Thymus (tissue), 11 donors: ENCODE data around the gene CADPS2. TPM values are rescaled to one million over a fixed set of nuclear protein-coding genes. Genes with fewer than 3 reads are reported as not detected.

Source experiments
- DNase-seq, 9 donors: peaks; one replicate each; pipeline ENCODE4 v3.0.0-alpha.2; 2013; ENCODE audit warnings: low spot score in 9 of 9, low read depth in 6 of 9, missing footprints in 1 of 9
- H3K27ac ChIP-seq, 2 donors: one replicate each; pipeline ENCODE4 v1.5.1; 2013; ENCODE audit warnings: control low read depth in 1 of 2, low read depth in 1 of 2, low read length in 1 of 2, mild to moderate bottlenecking in 1 of 2, moderate library complexity in 1 of 2
- H3K27me3 ChIP-seq, 2 donors: one replicate each; pipeline ENCODE4 v1.5.1; 2013; ENCODE audit warnings: low read length in 1 of 2; ENCODE audit not compliant: control insufficient read depth in 2 of 2, insufficient read depth in 1 of 2
- H3K36me3 ChIP-seq, 2 donors: one replicate each; pipeline ENCODE4 v1.5.1; 2013; ENCODE audit warnings: low read length in 1 of 2, mild to moderate bottlenecking in 1 of 2, moderate library complexity in 1 of 2; ENCODE audit not compliant: control insufficient read depth in 2 of 2, insufficient read depth in 2 of 2
- H3K4me1 ChIP-seq, 2 donors: one replicate each; pipeline ENCODE4 v1.5.1; 2013; ENCODE audit warnings: low read length in 2 of 2; ENCODE audit not compliant: control insufficient read depth in 2 of 2, insufficient read depth in 2 of 2
- H3K4me3 ChIP-seq, 2 donors: one replicate each; pipeline ENCODE4 v1.5.1; 2013; ENCODE audit warnings: low read length in 2 of 2, control low read depth in 1 of 2, mild to moderate bottlenecking in 1 of 2
- H3K9me3 ChIP-seq, 2 donors: one replicate each; pipeline ENCODE4 v1.5.1; 2013; ENCODE audit warnings: low read length in 1 of 2, mild to moderate bottlenecking in 1 of 2; ENCODE audit not compliant: control insufficient read depth in 2 of 2, insufficient read depth in 1 of 2
- WGBS: extraction: QIAGEN DNeasy Blood & Tissue Kit; methylation state at CpG from one replicate; pipeline ENCODE4 v1.1.7; 2013; 5-methylcytosine and 5-hydroxymethylcytosine counted together
- polyA plus RNA-seq: library from polyadenylated mRNA; stranded (reverse); fragments of 200-250 nt; gene quantifications from one replicate; pipeline ENCODE4 v1.2.3, GENCODE V29; 2013
- total RNA-seq: library from RNA; stranded (reverse); fragments of 120-200 nt; gene quantifications from one replicate; pipeline ENCODE4 v1.2.4, GENCODE V29; 2013
- donor health status: healthy.

The CADPS2 gene
- total and polyA plus RNA-seq, 2 donors = 7.4 to 9.5 TPM

DNA sequence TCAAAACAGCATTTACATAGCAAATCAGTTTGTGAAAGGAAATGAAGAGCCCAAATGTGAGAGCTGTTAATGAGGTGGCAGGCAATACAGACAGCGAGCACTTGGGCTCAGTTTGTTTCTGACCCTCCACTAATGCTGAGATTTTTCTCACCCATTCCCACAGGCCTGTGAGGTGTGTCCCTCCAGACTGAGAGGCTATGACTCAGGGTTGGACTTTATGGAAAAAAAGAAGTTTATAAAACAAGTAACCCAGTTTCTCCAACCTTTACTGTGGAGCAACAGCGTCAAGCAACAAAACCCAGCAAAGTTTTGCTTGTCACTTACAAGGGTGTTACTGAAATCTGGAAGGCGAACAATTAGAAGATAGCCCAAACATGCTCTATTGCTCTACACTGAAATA lies 576.8 kb downstream of the CADPS2 start:
- H3K9me3 ChIP-seq = peaks cover 1 to 4% of the 10 kb centered on the region in 2 donors
- peaks cover 61 to 95% of the 10 kb centered on the region in 2 donors for H3K27me3 ChIP-seq
- H3K4me3 ChIP-seq = no peak overlapping the region
- H3K4me1 ChIP-seq = no peaks in the 10 kb centered on the region
- 12% methylated on average over 3 of the region's 3 CpGs for WGBS
- H3K36me3 ChIP-seq = no peaks in the 10 kb centered on the region
- no peak for DNase-seq
- no peak overlapping the region for H3K27ac ChIP-seq

- Histone ChIP-seq H3K4me3 (no peak overlapping the region), H3K4me1 (no peaks in the 10 kb centered on the region), H3K27ac (no peak overlapping the region), H3K36me3 (no peaks in the 10 kb centered on the region), H3K27me3 (peaks cover 73 to 100% of the 10 kb centered on the region in 2 donors), H3K9me3 (peaks cover 4 to 5% of the 10 kb centered on the region in 2 donors)
- no peak for DNase-seq
- WGBS = 15% methylated on average over 13 of the region's 13 CpGs
These were observed 579.0 kb downstream of the CADPS2 start for GRCh38 chr7:122307228-122307621.

- H3K4me3 ChIP-seq = no peak overlapping the region
- DNase-seq = no peak
These were observed 579.7 kb downstream of the CADPS2 start for GRCh38 chr7:122306320-122307227.

GRCh38 chr7:122305475-122306319 lies 580.6 kb downstream of the CADPS2 start:
- no peak for DNase-seq
- H3K4me1 ChIP-seq = no peaks in the 10 kb centered on the region
- 4% methylated on average over 65 of the region's 65 CpGs for WGBS

More at GRCh38 chr7:122306320-122307227, 579.7 kb downstream of the CADPS2 start:
- Histone ChIP-seq H3K36me3 (no peaks in the 10 kb centered on the region), H3K27me3 (peaks cover 74 to 100% of the 10 kb centered on the region in 2 donors), H3K4me1 (no peaks in the 10 kb centered on the region), H3K27ac (no peak overlapping the region), H3K9me3 (peaks cover 4 to 5% of the 10 kb centered on the region in 2 donors)
- WGBS = 12% methylated on average over 37 of the region's 37 CpGs

DNA sequence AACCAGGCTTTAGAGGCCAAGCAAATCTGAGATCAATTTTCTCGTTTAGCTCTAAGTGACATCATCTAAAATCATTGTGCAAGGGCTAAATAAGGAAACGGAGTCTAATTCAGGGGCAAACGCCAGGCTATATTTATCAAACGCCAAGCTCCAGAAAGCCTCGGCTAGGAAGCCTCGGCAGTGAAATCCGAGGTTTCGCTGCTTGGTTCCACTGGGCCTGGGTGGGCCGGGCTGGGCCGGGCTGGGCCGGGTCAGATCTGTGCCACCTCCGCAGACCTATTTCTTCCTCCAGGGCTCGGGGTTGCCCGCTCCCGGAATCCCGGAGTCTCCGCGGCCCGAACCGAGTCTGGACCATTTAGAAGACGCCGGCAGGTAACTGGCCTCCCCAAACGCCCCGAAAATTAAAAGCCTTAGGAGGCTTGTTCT lies 581.3 kb downstream of the CADPS2 start:
- H3K4me1 ChIP-seq = no peaks in the 10 kb centered on the region
- H3K27me3 ChIP-seq = peaks cover 72 to 100% of the 10 kb centered on the region in 2 donors
- DNase-seq = no peak
- WGBS = 2% methylated on average over 24 of the region's 24 CpGs
- peaks cover 4 to 5% of the 10 kb centered on the region in 2 donors for H3K9me3 ChIP-seq
- no peak overlapping the region for H3K4me3 ChIP-seq
- no peak overlapping the region for H3K27ac ChIP-seq
- no peaks in the 10 kb centered on the region for H3K36me3 ChIP-seq

More at GRCh38 chr7:122305475-122306319, 580.6 kb downstream of the CADPS2 start:
- peaks cover 71 to 100% of the 10 kb centered on the region in 2 donors for H3K27me3 ChIP-seq
- no peak overlapping the region for H3K4me3 ChIP-seq
- no peaks in the 10 kb centered on the region for H3K36me3 ChIP-seq
- no peak overlapping the region for H3K27ac ChIP-seq
- H3K9me3 ChIP-seq = peaks cover 4 to 5% of the 10 kb centered on the region in 2 donors

DNA sequence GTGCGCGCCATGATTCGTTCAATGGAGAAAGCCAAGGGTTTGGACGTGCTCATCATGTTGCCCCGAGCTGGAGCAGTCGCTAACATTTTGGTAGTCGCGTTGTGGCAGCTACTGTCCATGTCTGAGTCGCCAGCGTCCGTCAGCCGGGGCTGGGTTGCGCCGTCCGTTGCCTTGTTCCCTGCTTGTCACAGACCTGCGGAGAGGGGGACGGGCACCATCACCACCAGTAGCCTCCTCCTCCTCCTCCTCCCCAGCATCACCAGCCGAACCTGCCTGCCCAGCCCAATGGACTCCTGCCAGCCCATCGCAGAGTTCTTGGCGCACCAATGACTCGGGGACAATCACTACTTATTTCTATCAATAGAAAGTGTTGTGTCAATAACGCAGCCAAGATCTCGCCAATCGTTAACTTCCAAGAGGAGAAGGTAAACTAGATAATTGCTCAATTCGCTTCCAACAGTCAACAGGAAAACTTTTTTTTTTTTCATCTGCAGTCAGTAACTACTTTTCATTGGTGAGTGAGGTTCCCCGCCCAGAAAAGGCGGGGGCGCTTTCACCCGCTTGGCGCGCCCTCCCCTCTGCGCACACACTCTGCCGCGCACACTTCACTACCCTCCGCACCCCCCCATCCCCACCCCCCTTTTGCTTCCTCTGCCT lies 581.8 kb downstream of the CADPS2 start, which contains the start of gene FEZF1:
FEZF1 (minus strand) TSS at position 432 of the 657 bp plus-strand sequence; CDS start at position 119, 313 bp downstream.
- Histone ChIP-seq H3K36me3 (no peaks in the 10 kb centered on the region), H3K27ac (no peak within 1 kb of the TSS), H3K4me3 (no peak within 1 kb of the TSS), H3K4me1 (no peaks in the 10 kb centered on the region), H3K9me3 (peaks cover 5 to 7% of the 10 kb centered on the region in 2 donors), H3K27me3 (peaks cover 73 to 100% of the 10 kb centered on the region in 2 donors)
- DNase-seq = no peak
- WGBS = 6% methylated on average over 35 of the region's 35 CpGs

DNA sequence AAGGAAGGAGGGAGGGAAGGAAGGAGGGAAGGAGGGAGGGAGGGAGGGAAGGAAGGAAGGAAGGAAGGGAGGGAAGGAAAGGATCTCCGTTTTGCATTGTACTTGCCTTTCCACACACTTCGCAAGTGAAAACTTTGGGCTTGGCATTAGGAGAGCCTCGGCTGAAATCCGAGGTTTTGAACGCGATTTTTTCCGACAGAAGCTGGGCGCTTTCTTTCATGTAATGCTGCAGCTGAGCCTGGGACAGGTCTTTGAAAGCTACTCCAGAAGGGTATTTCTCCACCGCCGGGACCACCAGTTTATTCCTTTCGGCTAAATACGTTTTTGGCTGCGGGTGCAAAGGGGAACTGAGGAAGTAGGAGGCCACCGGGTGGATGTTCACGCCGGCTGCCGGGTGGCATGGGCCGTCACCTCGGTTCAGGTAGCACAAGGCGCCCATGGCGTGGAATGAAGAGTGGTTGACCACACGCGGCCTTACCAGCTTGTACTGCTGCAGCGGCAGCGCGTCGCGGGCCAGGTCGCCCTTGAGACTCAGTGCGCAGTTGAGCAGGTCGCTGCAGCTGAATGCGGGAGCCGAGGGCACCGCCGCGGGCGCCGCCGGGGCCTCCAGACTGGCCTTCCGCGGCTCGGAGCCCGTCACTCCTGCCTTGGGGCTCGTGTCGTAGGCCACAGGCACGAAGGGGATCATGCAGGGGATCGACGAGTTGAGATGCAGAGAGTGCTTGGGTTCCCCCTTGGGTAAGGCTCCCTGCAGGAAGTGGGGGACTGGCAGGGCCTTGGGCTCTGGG lies 582.5 kb downstream of the CADPS2 start:
- peaks cover 5 to 7% of the 10 kb centered on the region in 2 donors for H3K9me3 ChIP-seq
- H3K27ac ChIP-seq = no peak overlapping the region
- H3K4me1 ChIP-seq = no peaks in the 10 kb centered on the region
- H3K36me3 ChIP-seq = no peaks in the 10 kb centered on the region
- peaks cover 74 to 100% of the 10 kb centered on the region in 2 donors for H3K27me3 ChIP-seq
- no peak overlapping the region for H3K4me3 ChIP-seq
- WGBS = 6% methylated on average over 48 of the region's 48 CpGs
- no peak for DNase-seq
